ENCODE data around the gene MCRIP1.
A peak's percentile ranks its signal among the peaks of the same experiment; 100 is the strongest.

Gene MCRIP1

GRCh38 chr17:81833160-81833920 is at the start of gene MCRIP1:
Gene MCRIP1 (minus strand): TSS chr17:81833291. CDS start chr17:81824506, 8,785 bp downstream.
- Mint-ChIP-seq H3K27ac (peak within 1 kb of the TSS; percentile 97), H3K36me3 (peaks cover 17% of the 10 kb centered on the region), H3K9me3 (no peaks in the 10 kb centered on the region), H3K4me3 (peak within 1 kb of the TSS; percentile 98), H3K4me1 (peaks cover 26% of the 10 kb centered on the region)
- peak; percentile 94 to 97 for DNase-seq (ENCODE audit: low spot score in 2 of 2)
- peak; percentile 82 for ATAC-seq

GRCh38 chr17:81879121-81879520 is 46.0 kb upstream of the MCRIP1 start:
- ATAC-seq (no peak), DNase-seq (ENCODE audit: low spot score in 2 of 2) (no peak)
- Mint-ChIP-seq H3K4me3 (no peak overlapping the region), H3K9me3 (no peaks in the 10 kb centered on the region), H3K27ac (no peak overlapping the region), H3K4me1 (no peaks in the 10 kb centered on the region), H3K36me3 (peaks cover 75% of the 10 kb centered on the region)

- peaks cover 68% of the 10 kb centered on the region for H3K36me3 Mint-ChIP-seq
- no peak overlapping the region for H3K4me3 Mint-ChIP-seq
- no peak for ATAC-seq
Measured at GRCh38 chr17:81878294-81878693, 45.2 kb upstream of the MCRIP1 start.

GRCh38 chr17:81877569-81877968 is 44.5 kb upstream of the MCRIP1 start:
- Mint-ChIP-seq H3K4me1 (peaks cover 8% of the 10 kb centered on the region), H3K36me3 (peaks cover 68% of the 10 kb centered on the region), H3K27ac (peak overlapping the region; percentile 72), H3K4me3 (no peak overlapping the region), H3K9me3 (no peaks in the 10 kb centered on the region)
- no peak for ATAC-seq
- no peak for DNase-seq (ENCODE audit: low spot score in 2 of 2)

More at GRCh38 chr17:81878294-81878693, 45.2 kb upstream of the MCRIP1 start:
- Mint-ChIP-seq H3K27ac (no peak overlapping the region), H3K9me3 (no peaks in the 10 kb centered on the region), H3K4me1 (peaks cover under 1% of the 10 kb centered on the region)
- DNase-seq (ENCODE audit: low spot score in 2 of 2), result no peak

- Mint-ChIP-seq H3K4me1 (peaks cover 47% of the 10 kb centered on the region), H3K27ac (peak overlapping the region; percentile 93)
Measured at GRCh38 chr17:81871387-81872230, 38.5 kb upstream of the MCRIP1 start.

GRCh38 chr17:81870981-81871386 is 37.9 kb upstream of the MCRIP1 start, which contains the start of gene ARHGDIA:
Gene ARHGDIA (minus strand): TSS chr17:81871337. CDS start chr17:81869930, 1,407 bp downstream.
- DNase-seq (ENCODE audit: low spot score in 2 of 2), result peak in 1 of 2 donors; percentile 60
- H3K4me1 Mint-ChIP-seq, result peaks cover 50% of the 10 kb centered on the region

More at GRCh38 chr17:81871387-81872230, 38.5 kb upstream of the MCRIP1 start:
- H3K4me3 Mint-ChIP-seq, result peak overlapping the region; percentile 84
- peak; percentile 5 for ATAC-seq
- DNase-seq (ENCODE audit: low spot score in 2 of 2), result peak; percentile 96 to 97
- H3K9me3 Mint-ChIP-seq, result no peaks in the 10 kb centered on the region
- peaks cover 65% of the 10 kb centered on the region for H3K36me3 Mint-ChIP-seq

GRCh38 chr17:81870131-81870980 is 37.3 kb upstream of the MCRIP1 start:
- DNase-seq (ENCODE audit: low spot score in 2 of 2) (peak; percentile 27 to 78), ATAC-seq (peak; percentile 49)
- H3K36me3 Mint-ChIP-seq, result peaks cover 78% of the 10 kb centered on the region
- H3K4me1 Mint-ChIP-seq, result peaks cover 55% of the 10 kb centered on the region
- no peaks in the 10 kb centered on the region for H3K9me3 Mint-ChIP-seq
- H3K4me3 Mint-ChIP-seq, result peak overlapping the region; percentile 84
- peak overlapping the region; percentile 96 for H3K27ac Mint-ChIP-seq

More at GRCh38 chr17:81870981-81871386, 37.9 kb upstream of the MCRIP1 start, which contains the start of gene ARHGDIA:
- ATAC-seq, result peak; percentile 76
- Mint-ChIP-seq H3K27ac (peak within 1 kb of the TSS; percentile 96), H3K36me3 (peaks cover 71% of the 10 kb centered on the region), H3K4me3 (peak within 1 kb of the TSS; percentile 84), H3K9me3 (no peaks in the 10 kb centered on the region)

- peak overlapping the region; percentile 84 for H3K4me3 Mint-ChIP-seq
- H3K4me1 Mint-ChIP-seq, result peaks cover 57% of the 10 kb centered on the region
- peak overlapping the region; percentile 96 for H3K27ac Mint-ChIP-seq
- H3K9me3 Mint-ChIP-seq, result no peaks in the 10 kb centered on the region
- ATAC-seq (peak; percentile 22), DNase-seq (ENCODE audit: low spot score in 2 of 2) (peak; percentile 60 to 85)
- H3K36me3 Mint-ChIP-seq, result peaks cover 86% of the 10 kb centered on the region
Measured at GRCh38 chr17:81869221-81870130, 36.4 kb upstream of the MCRIP1 start.

GRCh38 chr17:81868674-81869220 is 35.7 kb upstream of the MCRIP1 start:
- H3K9me3 Mint-ChIP-seq, result no peaks in the 10 kb centered on the region
- DNase-seq (ENCODE audit: low spot score in 2 of 2) (no peak), ATAC-seq (no peak)
- H3K36me3 Mint-ChIP-seq, result peaks cover 94% of the 10 kb centered on the region
- peak overlapping the region; percentile 84 for H3K4me3 Mint-ChIP-seq
- H3K27ac Mint-ChIP-seq, result peak overlapping the region; percentile 96
- H3K4me1 Mint-ChIP-seq, result peaks cover 64% of the 10 kb centered on the region

- DNase-seq (ENCODE audit: low spot score in 2 of 2) (peak in 1 of 2 donors; percentile 59), ATAC-seq (no peak)
- H3K4me3 Mint-ChIP-seq, result peak overlapping the region; percentile 84
- peaks cover 97% of the 10 kb centered on the region for H3K36me3 Mint-ChIP-seq
- H3K9me3 Mint-ChIP-seq, result no peaks in the 10 kb centered on the region
- H3K27ac Mint-ChIP-seq, result peak overlapping the region; percentile 96
- H3K4me1 Mint-ChIP-seq, result peaks cover 68% of the 10 kb centered on the region
Measured at GRCh38 chr17:81867991-81868673, 35.0 kb upstream of the MCRIP1 start.

GRCh38 chr17:81867170-81867990 is 34.3 kb upstream of the MCRIP1 start:
- peak in 1 of 2 donors; percentile 63 for DNase-seq (ENCODE audit: low spot score in 2 of 2)
- Mint-ChIP-seq H3K36me3 (peaks cover 97% of the 10 kb centered on the region), H3K4me1 (peaks cover 68% of the 10 kb centered on the region), H3K9me3 (no peaks in the 10 kb centered on the region), H3K27ac (peak overlapping the region; percentile 96), H3K4me3 (peak overlapping the region; percentile 84)
- ATAC-seq, result no peak

GRCh38 chr17:81866440-81867169 is 33.5 kb upstream of the MCRIP1 start:
- peak overlapping the region; percentile 84 for H3K4me3 Mint-ChIP-seq
- DNase-seq (ENCODE audit: low spot score in 2 of 2) (peak in 1 of 2 donors; percentile 60), ATAC-seq (no peak)
- no peaks in the 10 kb centered on the region for H3K9me3 Mint-ChIP-seq
- peaks cover 68% of the 10 kb centered on the region for H3K4me1 Mint-ChIP-seq
- H3K27ac Mint-ChIP-seq, result peak overlapping the region; percentile 96
- H3K36me3 Mint-ChIP-seq, result peaks cover 92% of the 10 kb centered on the region
